GM18517 (cell line): ENCODE measurements around the gene CRMP1.

Experiments
- ATAC-seq: cut with Tn5 transposase; IDR thresholded peaks from one replicate; pipeline ENCODE4 v1.9.1; 2021; ENCODE audit warnings: mild to moderate bottlenecking, moderate library complexity; ENCODE audit not compliant: unreplicated experiment

Gene CRMP1

GRCh38 chr4:5890063-5890727 lies 2.7 kb downstream of the CRMP1 start:
- ATAC-seq: no peak

DNA sequence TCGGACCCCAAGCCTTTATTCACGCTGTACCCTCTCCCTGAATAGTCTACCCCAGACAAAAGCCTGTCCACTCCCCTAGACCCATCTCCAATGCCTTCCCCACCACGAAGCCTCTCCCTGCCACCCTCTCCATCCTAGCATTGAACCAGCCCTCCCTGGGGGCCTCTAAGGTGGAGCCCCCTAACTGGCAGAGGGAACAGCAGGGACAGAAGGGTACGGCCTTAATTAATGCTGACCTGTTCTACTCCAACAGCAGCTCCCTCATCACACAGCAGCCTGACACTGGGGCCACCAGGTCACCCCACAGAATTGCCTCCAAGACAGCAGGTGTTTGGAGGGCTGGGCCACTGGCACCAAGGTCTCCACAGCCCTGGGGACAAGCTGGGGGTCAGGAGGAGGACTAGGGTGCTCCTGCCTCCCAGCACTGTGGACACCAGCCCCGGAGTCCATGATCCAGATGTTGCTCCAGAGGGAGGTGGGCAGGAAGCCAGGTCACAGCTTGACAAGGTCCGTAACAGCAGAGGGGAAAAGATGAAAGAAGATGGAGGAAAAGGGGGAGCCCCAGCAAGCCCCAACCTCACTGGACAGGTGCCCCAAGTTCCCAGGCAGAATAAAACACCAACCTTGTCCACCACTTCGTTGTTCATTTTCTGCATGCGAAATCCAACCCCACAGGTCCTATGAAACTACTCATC lies 3.7 kb downstream of the CRMP1 start:
- ATAC-seq: no peak

- no peak for ATAC-seq
Observed at GRCh38 chr4:5888222-5889001, 4.5 kb downstream of the CRMP1 start.

DNA sequence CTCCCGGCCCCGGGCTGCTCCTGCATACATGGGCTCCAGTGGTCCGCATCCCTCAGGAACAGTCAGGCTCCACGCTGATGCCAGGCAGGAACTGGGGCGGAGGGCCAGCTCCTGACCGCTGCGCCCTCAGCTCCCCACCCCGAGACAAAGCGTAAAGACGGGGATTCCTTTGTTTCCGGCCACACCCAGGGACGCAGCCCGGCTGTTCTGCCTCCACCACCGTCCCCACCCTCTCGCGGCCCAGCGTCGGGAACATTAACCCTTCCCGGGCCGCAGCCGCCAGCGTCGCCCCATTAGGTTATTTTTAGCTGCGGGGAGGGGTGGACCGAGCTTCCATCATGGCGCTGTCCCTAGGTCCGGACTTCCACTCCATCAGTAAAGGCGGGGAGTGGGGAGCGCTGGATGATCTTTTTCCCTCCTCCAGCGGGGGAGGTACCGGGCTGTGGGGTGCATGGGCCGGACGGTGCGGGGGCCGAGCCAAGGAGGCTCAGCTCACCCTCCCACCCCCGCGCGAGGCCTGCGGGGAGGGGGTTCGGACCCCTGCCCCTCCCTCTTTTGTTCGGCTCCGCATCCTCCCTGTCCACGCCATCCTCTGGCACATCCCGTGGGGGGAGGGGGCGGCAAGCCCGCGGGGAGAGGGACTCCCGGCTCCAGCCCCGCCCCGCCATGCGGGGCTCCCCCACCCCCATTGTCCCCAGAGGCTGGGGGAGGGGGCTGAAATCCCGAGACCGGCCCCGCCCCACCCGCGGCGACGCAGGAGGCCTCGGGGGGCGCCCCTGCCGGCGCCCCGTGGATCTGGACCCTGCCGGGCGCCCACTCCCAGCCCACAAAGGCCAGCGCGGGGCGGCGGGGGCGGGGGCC lies 5.3 kb downstream of the CRMP1 start:
- ATAC-seq: no peak

- ATAC-seq: no peak
Observed at GRCh38 chr4:5887011-5887360, 5.9 kb downstream of the CRMP1 start.

- ATAC-seq: no peak
Observed at GRCh38 chr4:5885733-5886132, 7.2 kb downstream of the CRMP1 start.

DNA sequence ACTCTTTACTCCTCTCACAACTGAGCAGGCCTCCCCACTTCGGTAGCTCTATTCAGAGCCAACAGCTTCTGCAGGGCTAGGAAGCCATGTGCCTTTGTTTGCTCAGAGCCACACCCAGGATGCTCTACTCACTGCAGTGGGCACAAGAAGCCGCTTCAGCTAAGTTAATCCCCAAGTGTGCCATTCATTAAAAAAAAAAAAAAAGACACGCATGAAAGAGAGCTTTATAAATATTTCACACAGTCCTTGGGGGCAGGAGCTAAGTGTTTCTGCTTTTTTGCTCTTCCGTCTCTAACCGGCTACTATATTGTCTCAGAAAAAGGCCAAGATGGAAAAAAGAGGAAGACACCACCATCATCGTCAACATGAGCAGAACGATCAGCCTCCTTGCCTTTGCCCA lies 8.1 kb downstream of the CRMP1 start:
- ATAC-seq: no peak

DNA sequence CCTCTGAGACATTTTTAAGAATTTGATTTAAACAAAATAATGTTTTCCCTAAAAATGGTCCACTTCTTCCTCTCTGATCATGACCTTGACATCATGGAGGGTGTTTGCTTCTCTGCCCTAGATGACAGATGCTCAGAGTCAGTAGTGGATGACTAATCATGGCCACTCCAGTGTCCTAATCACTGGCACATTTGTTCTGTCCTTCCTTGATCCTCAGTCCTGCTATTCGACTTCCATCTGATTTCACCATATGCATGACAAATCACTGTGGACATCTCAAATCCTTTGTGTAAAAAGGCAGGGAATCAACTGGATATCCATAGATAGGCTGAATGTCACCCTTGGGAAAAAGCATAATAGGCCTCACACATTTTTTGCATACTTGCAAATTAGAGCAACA lies 9.0 kb downstream of the CRMP1 start:
- ATAC-seq: no peak

DNA sequence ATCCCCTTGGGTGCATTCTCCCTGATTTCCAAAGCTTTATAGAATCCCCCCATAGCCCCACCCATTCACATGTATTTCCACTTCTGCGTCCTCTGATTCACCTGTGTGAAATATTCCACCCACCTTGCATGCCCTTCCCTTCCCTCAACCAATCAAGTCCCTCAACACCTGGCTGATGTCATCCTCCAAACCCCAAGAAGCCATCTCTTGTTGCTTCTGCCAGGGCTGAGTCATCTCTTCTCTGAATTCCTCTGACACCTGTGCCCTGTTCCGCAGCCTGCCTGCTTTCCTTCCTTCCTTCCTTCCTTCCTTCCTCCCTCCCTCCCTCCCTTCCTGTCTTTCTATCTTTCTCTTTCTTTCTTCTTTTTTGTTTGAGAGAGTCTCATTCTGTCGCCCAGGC lies 9.9 kb downstream of the CRMP1 start:
- no peak for ATAC-seq

DNA sequence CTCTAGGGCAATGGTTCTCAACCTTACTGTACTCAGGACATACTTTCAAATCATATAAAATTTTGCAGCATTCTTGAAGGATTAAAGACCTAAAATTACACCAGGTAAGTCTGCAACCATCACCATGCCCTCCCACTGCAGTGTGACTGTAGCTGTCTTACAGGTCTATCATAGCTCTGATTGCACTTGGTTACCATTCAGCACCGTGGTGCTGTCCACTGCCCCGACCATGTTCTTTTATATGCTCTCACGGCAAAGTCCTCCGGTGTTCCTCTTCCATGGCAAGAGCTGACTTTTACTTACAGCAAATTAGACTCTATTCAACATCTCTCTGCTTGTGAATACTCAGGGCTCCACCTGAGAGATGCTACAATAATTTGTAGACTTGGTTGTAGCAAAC lies 11.5 kb downstream of the CRMP1 start:
- no peak for ATAC-seq

- no peak for ATAC-seq
Observed at GRCh38 chr4:5878359-5878758, 14.5 kb downstream of the CRMP1 start.

- ATAC-seq: no peak
Observed at GRCh38 chr4:5877392-5877791, 15.5 kb downstream of the CRMP1 start.

GRCh38 chr4:5874811-5875449 lies 18.0 kb downstream of the CRMP1 start:
- no peak for ATAC-seq

DNA sequence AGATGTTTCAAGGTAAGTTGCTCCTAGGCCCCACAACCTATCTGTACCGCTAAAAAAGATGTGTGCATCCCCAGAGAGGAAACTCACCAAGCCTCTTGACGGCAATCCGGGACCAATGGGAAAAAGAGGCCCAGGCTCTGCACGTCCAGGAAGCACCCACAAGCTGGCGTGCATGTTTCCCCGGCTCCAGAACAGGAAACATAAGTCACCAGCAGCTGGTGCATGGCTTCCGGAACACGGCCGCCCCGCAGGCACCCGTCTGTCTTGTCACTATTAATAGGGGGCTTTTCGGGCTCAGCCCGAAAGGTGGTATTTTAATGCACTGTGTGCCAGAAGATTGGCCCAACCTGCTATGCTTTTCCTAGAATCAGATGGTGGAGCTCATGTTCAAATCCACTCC lies 22.2 kb downstream of the CRMP1 start:
- no peak for ATAC-seq

DNA sequence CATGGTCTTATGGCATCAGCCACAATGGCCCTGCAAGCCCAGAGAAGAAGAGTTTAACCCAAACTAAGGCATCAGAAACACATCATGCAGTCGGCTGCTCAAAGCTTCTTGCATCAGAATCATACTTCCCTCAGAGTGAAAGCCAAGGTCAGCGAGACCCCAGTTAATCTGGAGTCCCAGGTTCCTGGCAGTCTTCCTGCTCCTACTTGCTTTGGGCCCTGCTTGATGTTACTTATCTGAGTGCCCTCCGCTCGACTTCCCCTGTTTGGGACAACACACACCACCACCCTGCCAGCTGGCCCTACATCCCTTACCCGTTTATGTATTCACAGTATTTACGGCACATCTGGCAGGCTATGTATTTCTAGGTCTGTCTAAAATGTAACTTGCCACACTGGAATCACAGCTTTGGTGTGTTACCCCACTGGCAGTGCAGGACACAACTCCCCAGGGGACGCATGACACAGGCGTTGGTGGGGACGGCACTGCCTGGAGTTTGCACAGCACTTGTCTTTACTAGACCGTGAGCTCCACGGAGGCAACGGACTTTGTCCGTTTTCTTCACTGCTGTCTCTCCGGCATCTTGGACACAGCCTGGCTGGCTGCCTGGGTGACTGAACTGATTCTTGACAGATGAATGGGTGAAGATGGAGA lies 22.8 kb downstream of the CRMP1 start:
- ATAC-seq: no peak

GRCh38 chr4:5867866-5868265 lies 25.0 kb downstream of the CRMP1 start:
- ATAC-seq: no peak

- no peak for ATAC-seq
Observed at GRCh38 chr4:5866841-5867813, 25.8 kb downstream of the CRMP1 start.

DNA sequence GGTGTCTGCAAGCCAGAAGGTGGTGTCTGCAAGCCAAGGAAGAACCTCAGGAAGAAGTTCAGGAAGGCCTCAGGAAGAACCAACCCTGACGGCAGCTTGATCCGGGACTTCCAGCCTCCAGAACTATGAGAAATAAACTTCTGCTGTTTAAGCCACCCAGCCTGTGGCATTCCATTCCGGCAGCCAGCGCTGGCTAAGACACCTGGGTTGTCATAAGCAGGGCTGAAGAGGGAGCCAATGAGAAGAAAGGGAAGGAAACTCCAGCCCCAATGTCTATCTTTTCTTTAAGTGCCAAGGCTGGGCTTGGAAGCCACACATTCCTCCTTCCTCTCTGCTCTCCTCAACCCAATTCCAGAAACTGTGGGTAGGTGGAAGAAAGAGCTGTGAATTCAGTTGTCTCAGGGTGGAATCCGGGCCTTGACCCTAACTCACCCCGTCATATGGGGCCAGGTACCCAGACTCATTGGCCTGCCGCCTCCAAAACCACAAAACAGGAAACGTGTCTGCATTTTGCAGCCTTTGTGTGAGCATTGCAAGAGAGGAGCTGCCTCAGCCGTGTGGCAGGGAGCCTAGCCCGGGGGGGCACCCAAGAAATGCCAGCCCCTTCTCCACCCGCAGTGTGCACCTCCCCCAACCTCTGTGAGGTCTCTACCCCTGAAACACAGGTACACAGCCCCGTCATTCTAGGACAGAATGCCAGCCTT lies 26.8 kb downstream of the CRMP1 start:
- no peak for ATAC-seq
